Type B pancreatic cell (in vitro differentiated cells): ENCODE measurements around the gene RETSAT. TPM values are rescaled to one million over a fixed set of nuclear protein-coding genes. Genes with fewer than 3 reads are reported as not detected.
A peak's percentile ranks its signal among the peaks of the same experiment; 100 is the strongest.
"Not testable (repeated sequence)": the region's sequence is repeated elsewhere in the genome, so short reads cannot be mapped to it uniquely, and the experiment has no call there.

Source experiments
- DNase-seq: peaks from one replicate; pipeline ENCODE4 v3.0.0; 2021; ENCODE audit warnings: mixed read lengths; ENCODE audit not compliant: unreplicated experiment; ENCODE audit errors: extremely low spot score
- H3K27ac Mint-ChIP-seq: 2 replicates; pipeline ENCODE4 v1.8.0; 2021; ENCODE audit warnings: mild to moderate bottlenecking, mixed read lengths
- H3K27me3 Mint-ChIP-seq: 2 replicates; pipeline ENCODE4 v1.8.0; 2021; ENCODE audit warnings: mixed read lengths
- H3K36me3 Mint-ChIP-seq: 2 replicates; pipeline ENCODE4 v1.8.0; 2021; ENCODE audit warnings: mixed read lengths
- H3K4me1 Mint-ChIP-seq: one replicate; pipeline ENCODE4 v1.8.0; 2021; ENCODE audit warnings: mixed read lengths; ENCODE audit not compliant: unreplicated experiment
- H3K4me3 Mint-ChIP-seq: 2 replicates; pipeline ENCODE4 v1.8.0; 2021; ENCODE audit warnings: mild to moderate bottlenecking, mixed read lengths
- H3K9me3 Mint-ChIP-seq: 2 replicates; pipeline ENCODE4 v1.8.0; 2021; ENCODE audit warnings: mixed read lengths
- total RNA-seq: library from RNA; stranded (reverse); gene quantifications from 2 replicates; pipeline ENCODE4 v1.2.1, GENCODE V29; 2021; ENCODE audit warnings: low replicate concordance
- TF ChIP-seq, protein P1 (sequence below): fragments of 200-600 bp; sonication (generic); conservative IDR thresholded peaks from 2 replicates; pipeline ENCODE4 v1.5.0; 2021; ENCODE audit warnings: antibody characterized with exemption, mild to moderate bottlenecking

The RETSAT gene
- total RNA-seq, 1 donor from 2014 or later: 31.3 TPM

DNA sequence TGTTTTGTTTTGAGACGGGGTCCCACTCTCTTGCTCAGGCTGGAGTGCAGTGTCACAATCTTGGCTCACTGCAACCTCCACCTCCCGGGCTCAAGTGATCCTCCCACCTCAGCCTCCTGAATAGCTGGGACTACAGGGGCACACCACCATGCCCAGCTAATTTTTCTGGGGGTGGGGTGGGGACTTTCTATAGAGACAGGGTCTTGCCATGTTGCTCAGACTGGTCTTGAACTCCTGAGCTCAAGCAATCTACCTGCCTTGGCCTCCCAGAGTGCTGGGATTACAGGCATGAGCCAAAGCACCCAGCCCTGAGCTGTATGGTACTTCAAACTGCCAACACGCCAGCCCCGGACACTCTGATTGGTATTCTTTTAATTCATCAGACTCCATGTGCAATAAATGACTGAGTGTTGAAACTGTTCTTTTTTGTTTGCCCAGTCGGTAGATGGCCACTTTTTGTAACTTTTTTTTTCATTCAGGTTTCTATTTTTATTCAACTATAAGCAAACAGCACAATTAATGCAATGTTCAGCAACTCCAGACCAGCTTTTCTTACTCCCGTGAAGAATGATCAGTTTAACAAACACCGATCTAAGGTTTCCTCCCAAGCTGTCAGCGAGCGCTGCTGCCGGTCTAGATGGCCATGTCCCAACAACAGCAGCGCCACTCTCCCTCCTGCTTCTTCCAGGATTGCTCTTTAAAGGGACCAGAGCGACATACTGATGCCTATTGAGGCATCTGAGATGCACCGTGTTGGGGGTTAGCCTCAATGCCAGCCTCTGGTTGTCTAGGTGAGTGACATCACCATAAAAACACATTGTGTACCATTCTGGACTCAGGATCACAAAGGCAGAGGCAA, 14.1 kb downstream of the RETSAT start:
- no peaks in the 10 kb centered on the region for H3K9me3 Mint-ChIP-seq
- H3K4me1 Mint-ChIP-seq: peaks cover 8% of the 10 kb centered on the region
- H3K4me3 Mint-ChIP-seq: no peak overlapping the region
- TF ChIP-seq, protein P1, sequence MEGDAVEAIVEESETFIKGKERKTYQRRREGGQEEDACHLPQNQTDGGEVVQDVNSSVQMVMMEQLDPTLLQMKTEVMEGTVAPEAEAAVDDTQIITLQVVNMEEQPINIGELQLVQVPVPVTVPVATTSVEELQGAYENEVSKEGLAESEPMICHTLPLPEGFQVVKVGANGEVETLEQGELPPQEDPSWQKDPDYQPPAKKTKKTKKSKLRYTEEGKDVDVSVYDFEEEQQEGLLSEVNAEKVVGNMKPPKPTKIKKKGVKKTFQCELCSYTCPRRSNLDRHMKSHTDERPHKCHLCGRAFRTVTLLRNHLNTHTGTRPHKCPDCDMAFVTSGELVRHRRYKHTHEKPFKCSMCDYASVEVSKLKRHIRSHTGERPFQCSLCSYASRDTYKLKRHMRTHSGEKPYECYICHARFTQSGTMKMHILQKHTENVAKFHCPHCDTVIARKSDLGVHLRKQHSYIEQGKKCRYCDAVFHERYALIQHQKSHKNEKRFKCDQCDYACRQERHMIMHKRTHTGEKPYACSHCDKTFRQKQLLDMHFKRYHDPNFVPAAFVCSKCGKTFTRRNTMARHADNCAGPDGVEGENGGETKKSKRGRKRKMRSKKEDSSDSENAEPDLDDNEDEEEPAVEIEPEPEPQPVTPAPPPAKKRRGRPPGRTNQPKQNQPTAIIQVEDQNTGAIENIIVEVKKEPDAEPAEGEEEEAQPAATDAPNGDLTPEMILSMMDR: no peak
- no peak overlapping the region for H3K27ac Mint-ChIP-seq
- H3K36me3 Mint-ChIP-seq: peaks cover 5% of the 10 kb centered on the region
- DNase-seq: no peak
- H3K27me3 Mint-ChIP-seq: peaks cover 4% of the 10 kb centered on the region

DNA sequence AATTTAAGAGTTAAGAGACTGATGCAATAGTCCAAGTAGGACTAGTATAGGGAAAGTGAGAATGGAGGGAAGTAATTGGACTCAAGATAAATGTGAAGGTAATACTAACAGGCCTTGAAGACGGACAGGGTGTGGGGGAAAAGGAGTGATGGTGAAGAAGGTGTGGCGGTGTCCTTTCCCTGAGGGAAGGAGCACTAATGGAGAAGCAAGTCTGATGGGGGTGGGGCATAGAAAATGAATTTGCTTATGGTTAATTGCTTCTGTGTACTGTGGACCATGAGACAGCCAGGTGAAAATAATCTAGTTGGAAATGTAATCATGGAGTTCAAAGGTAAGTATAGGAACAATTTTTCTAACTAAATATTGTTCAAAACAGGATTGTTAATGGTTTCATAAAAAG, 19.4 kb downstream of the RETSAT start:
- H3K4me1 Mint-ChIP-seq: no peaks in the 10 kb centered on the region
- H3K4me3 Mint-ChIP-seq: no peak overlapping the region
- no peaks in the 10 kb centered on the region for H3K36me3 Mint-ChIP-seq
- TF ChIP-seq, protein P1: no peak
- H3K9me3 Mint-ChIP-seq: no peaks in the 10 kb centered on the region
- peaks cover 4% of the 10 kb centered on the region for H3K27me3 Mint-ChIP-seq
- DNase-seq: no peak
- H3K27ac Mint-ChIP-seq: peak overlapping the region; percentile 11

- H3K36me3 Mint-ChIP-seq, H3K4me1 Mint-ChIP-seq, H3K4me3 Mint-ChIP-seq, H3K27me3 Mint-ChIP-seq, H3K9me3 Mint-ChIP-seq, H3K27ac Mint-ChIP-seq, DNase-seq: not testable (repeated sequence)
These were observed 20.5 kb downstream of the RETSAT start for GRCh38 chr2:85333877-85334276.

GRCh38 chr2:85330839-85331636, 23.3 kb downstream of the RETSAT start:
- Mint-ChIP-seq H3K36me3 (no peaks in the 10 kb centered on the region), H3K27ac (no peak overlapping the region), H3K9me3 (no peaks in the 10 kb centered on the region), H3K4me3 (no peak overlapping the region), H3K4me1 (peaks cover 18% of the 10 kb centered on the region), H3K27me3 (no peaks in the 10 kb centered on the region)
- no peak for DNase-seq
- TF ChIP-seq, protein P1: no peak

DNA sequence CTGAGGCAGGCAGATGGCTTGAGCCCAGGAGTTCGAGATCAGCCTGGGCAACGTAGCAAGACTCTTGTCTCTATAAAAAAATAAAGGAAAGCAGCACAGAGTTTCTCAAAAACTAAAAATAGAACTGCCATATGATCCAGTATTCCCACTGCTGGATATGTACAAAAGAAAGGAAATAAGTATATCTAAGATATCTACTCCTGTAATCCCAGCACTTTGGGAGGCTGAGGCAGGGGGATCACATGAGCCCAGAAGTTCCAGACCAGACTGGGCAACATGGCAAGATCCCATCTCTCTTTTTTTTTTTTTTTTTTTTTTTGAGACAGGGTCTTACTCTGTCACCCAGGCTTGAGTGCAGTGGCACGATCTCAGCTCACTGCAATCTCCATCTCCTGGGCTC, 24.6 kb downstream of the RETSAT start:
- not testable (repeated sequence) for H3K36me3 Mint-ChIP-seq, DNase-seq, H3K4me3 Mint-ChIP-seq, H3K9me3 Mint-ChIP-seq, H3K27me3 Mint-ChIP-seq, H3K27ac Mint-ChIP-seq
- H3K4me1 Mint-ChIP-seq: peaks cover 31% of the 10 kb centered on the region

DNA sequence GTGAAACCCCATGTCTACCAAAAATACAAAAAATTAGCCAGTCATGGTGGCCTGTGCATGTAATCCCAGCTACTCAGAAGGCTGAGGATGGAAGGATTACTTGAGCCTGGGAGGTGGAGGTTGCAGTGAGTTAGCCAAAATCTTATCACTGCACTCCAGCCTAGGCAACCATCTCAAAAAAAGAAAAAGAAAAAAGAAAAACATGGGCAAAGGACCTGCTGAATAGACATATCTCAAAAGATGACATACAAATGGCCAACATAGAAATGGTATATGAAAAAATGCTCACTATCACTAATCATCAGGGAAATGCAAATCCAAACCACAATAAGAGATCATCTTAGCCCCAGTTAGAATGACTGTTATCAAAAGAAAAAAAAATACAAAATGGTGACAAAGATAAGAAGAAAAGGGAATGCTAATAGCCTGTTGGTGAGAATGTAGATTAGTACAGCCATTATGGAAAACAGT, 25.1 kb downstream of the RETSAT start:
- peaks cover 33% of the 10 kb centered on the region for H3K4me1 Mint-ChIP-seq
- H3K4me3 Mint-ChIP-seq: peak overlapping the region; percentile 37
- no peaks in the 10 kb centered on the region for H3K27me3 Mint-ChIP-seq
- TF ChIP-seq, protein P1: no peak
- H3K9me3 Mint-ChIP-seq: no peaks in the 10 kb centered on the region
- no peak overlapping the region for H3K27ac Mint-ChIP-seq
- no peak for DNase-seq
- peaks cover 7% of the 10 kb centered on the region for H3K36me3 Mint-ChIP-seq
